DMS114 treated with DMSO at 0.1 percent for 48 hours (cell line): ENCODE measurements around the gene MOB3A.

ENCODE experiments used
- DNase-seq: peaks from one replicate; lab custom pipeline; 2025; ENCODE audit not compliant: unreplicated experiment; lab: John Stamatoyannopoulos, UW

The MOB3A gene

DNA sequence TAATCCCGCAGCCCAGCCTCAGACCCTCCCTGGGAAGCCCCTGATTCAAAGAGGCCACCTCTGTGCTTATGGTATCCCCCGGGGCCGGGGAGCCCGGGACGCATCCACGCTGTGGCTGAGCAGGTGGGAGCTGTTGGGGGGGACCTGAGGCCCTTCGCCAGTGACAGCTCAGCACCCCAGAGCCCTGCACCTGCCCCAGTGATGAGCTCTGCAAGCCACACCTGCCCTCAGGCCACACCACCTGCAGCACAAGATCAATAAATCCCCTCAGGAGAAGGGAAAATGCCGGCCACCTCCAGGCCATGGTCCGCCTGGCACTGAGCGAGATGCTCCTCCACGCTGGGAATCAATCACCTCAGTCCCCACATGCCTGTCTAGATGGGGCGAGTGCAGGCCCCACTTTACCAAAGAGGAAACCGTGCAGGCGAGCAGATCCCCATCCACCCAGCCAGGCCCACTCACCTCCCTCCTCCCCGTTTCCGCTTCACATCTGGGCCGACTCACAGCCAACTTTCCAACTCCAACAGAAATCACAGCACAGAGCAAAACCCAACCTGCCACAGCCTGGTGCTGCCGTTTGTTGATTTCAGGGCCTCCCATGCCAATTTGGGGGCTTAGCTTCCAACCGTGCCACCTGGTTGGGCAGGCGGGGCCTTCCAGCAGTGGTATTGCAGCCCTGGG is 12.8 kb downstream of the MOB3A start:
- DNase-seq: no peak

GRCh38 chr19:2081873-2082810 is 14.0 kb downstream of the MOB3A start:
- no peak for DNase-seq

DNA sequence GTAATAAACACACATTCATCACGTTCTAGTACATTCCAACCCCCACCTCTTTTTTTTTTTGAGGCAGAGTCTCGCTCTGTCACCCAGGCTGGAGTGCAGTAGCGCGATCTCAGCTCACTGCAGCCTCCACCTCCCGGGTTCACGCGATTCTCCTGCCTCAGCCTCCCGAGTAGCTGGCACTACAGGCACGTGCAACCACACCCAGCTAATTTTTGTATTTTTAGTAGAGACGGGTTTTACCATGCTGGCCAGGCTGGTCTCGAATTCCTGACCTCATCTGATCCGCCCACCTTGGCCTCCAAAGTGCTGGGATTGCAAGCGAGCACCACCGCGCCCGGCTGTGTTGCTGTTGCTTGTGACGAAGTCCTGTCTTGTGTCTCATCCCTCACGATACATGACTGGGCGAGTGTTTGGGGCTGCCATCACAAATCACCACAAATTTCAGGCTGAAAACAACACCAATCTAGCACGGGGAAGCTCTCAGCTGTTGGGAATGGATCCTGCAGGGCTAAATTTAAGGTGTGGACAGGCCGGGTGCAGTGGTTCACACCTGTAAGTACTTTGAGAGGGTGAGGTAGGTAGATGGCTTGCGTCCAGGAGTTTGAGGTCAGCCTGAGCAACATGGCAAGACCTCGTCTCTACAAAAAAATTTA is 15.7 kb downstream of the MOB3A start:
- no peak for DNase-seq

GRCh38 chr19:2079865-2080301 is 16.2 kb downstream of the MOB3A start:
- DNase-seq: no peak

GRCh38 chr19:2079076-2079864 is 16.9 kb downstream of the MOB3A start:
- DNase-seq: no peak

DNA sequence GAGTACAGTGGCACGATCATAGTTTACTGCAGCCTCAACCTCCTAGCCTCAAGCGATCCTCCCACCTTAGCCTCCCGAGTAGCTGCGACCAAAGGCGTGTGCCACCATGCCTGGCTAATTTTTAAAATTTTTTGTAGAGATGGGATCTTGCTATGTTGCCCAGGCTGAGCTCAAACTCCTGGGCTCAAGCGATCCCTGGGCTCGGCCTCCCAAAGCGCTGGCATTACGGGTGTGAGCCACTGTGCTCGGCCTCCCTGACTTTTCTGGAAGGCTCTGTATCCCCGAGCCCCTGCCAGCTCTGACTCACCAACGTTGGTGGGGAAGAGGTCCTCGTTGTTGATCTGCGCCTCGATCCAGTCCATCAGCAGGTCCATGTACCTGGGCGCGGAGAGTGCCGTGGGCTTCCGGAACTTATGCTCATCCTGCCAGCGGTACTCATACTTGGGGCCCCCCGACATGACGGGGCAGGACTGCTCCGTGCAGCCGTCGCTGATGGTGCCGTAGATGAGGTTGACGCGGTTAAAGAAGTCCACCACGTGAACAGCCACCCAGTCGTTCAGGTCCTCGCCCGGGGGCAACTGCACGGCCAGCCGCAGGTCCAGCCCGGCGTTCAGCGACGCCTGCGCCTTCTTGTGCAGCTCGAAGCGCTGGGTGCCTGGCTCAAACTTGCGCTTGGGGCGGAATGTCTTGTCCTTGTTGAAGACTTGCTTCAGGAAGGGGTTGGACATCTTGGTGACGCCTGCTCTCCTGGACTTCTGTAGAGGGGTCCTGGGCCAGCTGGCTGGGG is 18.1 kb downstream of the MOB3A start:
- DNase-seq: no peak

GRCh38 chr19:2077398-2077797 is 18.7 kb downstream of the MOB3A start:
- no peak for DNase-seq

- DNase-seq: no peak
These were observed 19.6 kb downstream of the MOB3A start for GRCh38 chr19:2076526-2076944.

DNA sequence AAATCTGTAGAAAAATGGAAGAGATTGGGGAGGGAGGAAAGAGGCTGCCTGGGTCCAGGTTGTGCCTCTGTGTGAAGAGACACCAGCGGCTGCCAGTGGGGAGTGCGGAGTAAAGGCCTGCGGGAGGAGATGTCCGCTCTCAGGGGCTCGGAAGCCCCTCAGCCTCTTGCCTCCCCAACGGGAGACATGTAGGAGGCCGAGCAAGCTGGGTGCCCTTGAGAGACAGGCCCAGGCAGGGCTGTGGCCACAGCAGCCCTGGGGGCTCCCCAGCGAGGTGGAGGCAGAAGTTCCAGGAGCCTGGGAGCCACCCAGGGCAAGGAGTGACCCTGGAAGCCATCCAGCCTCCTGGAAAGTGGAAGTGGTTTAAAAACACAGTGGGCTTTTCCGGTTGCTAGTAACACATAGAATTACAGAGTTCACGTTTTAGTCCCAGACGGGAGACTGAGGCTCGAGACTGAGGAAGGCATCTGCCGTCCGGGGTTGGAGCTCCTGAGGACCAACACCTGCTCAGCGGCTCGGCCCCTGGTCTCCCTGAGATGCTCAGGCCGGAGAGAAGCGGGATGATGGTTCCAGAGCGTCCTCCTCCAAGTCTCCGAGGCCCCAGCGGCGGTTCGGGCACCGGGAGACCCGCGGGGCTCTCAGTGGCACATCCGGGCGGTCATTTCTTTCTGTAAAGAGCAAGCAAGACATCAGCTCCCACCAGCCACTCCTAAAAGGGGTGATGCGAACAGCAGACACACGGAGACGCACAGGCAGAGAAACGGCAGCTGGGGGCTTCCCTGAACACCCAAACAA is 23.2 kb downstream of the MOB3A start:
- no peak for DNase-seq

DNA sequence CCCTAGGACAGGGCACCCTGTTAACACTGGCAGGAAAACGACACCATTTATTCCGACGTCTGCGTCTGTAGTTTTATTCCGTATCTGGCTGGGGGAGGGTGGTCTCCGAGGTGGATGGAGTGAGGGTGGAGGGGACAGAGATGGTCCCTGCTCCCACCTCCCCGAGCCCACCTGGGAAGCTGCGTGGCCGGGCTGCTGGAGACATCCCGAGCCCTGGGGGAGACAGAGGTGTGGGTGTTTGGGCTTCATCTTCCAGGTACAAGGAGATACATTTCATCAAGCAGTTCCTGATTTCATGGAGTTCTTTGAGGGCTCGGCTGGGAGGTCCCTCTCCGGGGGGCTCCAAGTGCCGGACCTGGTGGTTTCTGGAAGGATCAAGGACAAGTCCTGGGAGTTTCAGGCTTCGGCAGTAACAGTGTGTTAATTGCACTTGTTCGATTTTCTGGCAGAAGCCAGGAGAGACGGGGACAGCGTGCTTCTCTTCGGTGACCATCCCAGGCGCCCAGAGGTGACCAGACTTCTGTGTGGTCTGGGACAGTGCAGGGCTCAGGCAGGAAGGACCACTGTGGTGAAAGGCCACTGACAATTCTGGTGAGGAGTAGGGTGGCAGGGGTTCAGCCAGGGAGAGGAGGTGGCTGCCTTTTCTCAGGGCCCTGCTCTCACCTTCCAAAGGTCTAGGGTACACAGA is 25.0 kb downstream of the MOB3A start:
- DNase-seq: no peak

DNA sequence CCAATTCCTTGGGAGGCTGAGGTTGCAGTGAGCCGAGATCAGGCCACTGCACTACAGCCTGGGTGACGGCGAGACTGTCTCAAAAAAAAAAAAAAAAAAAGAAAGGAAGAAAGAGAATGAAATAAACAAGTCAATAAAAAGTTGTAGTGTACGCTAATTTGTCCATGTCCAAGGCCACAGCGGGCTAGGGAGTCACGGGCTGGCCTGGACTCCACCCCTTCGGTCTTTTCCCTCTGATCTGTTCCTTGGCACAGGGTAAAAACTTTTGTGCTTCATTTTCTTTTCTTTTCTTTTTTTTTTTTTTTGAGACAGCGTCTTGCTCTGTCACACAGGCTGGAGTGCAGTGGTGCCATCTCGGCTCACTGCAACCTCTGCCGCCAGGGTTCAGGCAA is 25.7 kb downstream of the MOB3A start:
- DNase-seq: no peak

DNA sequence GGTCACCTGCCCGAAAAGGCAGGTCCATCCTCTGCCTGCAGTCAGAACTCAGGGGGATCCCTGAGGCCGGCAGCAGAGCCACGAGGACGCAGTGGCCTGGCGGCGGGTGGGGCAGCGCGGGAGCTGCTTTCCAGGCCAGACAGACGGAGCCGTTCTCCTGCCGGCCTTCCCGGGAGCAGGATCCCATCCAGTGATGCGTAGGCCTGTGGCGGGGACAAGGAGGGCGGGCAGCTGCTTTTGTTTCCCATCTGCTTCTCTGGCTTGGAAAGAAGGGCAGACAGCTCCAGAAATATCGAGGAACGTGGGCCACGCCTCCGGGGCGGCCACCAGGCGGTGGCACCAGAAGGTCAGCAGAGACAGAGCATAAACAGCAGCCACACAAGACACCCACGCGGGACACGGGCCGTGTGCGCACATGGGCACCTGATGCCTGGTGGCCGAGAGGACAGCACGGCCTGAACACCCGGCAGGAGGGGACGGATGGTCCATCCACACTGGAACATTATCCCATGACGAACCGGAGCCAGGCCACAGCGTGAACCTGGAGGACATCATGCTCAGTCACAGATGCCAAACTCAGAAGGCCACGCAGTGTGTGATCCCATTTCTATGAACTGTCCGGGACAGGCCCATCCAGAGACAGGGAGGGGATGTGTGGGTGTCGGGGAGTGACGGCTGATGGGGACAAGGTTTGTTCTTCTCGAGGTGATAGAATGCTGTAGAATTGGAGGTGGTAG is 31.2 kb downstream of the MOB3A start:
- DNase-seq: no peak

- no peak for DNase-seq
These were observed 31.7 kb downstream of the MOB3A start for GRCh38 chr19:2064395-2064787.

DNA sequence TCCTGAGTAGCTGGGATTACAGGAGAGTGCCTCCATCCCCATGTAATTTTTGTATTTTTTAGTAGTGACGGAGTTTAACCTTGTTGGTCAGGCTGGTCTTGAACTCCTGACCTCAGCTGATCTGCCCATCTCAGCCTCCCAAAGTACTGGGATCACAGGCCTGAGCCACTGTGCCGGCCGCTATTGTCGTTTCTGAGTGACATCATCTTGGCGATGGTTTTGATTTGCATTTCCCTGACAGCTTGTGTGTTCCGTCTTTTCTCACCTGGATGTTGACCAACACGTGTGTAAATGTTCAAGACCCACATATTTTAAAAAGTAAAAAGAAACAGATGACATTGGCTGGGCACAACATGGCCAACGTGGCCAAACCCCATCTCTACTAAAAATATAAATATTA is 32.3 kb downstream of the MOB3A start:
- no peak for DNase-seq

- no peak for DNase-seq
These were observed 33.4 kb downstream of the MOB3A start for GRCh38 chr19:2062770-2063169.

DNA sequence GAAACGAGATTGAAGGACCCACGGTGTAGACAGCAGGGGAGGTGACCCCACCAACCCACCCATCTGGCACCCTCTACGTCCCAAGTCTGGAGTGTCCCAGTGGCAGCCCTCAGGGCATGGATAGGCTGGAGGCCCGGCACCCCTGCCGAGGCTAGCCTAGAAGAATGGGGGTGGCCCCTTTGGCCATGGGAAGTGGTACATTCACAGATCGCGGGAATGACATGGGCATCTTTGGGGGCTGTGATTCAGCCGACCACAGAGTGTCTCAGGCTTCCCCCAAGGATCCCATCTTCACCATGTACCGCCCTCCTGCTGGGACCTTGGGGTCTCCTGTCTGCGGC is 33.8 kb downstream of the MOB3A start:
- DNase-seq: no peak

DNA sequence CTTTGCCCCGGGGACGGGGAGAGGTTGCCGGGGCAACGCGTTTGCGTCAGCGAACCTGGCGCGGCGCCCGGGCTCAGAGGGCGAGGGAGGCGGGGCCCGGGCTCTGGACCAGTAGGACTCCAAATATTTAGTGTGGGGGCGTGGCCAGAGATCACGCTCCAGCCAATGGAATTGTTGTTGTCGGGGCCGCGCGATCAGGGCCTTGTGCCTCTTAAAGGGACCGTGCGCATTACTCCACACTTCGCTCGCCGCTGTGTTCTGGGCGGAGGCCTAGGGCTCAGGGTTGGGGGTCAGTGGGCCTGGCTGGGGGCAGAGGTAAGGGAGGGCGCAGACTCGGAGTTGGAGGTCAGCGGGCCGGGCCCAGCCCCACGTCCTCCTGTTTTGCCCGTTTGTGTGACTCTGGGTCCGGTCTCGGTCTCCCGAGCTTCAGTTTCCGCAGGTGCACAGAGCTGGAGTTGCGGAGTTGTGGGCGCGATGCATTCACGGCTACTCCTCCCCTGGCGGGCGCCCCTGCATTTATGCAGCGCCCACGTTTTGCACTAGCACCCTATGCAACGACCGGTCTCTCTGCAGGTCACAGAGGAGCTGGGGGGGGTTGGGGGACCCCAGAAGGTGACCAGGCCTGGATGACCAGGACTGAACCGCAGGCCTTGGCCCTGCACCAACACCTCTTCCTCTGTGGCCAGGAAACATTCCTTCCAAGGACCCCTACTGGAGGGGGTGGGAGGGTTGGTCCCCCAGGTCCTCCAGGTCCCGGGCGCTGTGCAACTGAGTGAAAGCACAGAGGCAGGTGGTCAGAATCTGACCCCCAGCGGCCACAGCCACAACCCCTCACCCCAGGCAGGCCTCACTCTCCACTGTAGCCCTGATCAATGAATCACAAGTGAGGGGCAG is 34.4 kb downstream of the MOB3A start:
- DNase-seq: peak; percentile 87
